Prostate gland (tissue), 2 donors: ENCODE results near the gene LMNTD1.

Source experiments
- POLR2A ChIP-seq: fragments of 450-650 bp; IDR thresholded peaks from one replicate; pipeline ENCODE4 v1.6.1; 2016; ENCODE audit warnings: antibody characterized with exemption, mild to moderate bottlenecking
- TF ChIP-seq, protein P1 (sequence below), 4 experiments: fragments of 200-600 bp in 2 of 4; fragments of 450-650 bp in 2 of 4; sonication (generic) in 2 of 4; IDR thresholded peaks; 1 replicate in 3 of 4; 2 replicates in 1 of 4; pipeline ENCODE4 v1.5.1; 2016 to 2019; ENCODE audit warnings: antibody characterized with exemption in 4 of 4, mild to moderate bottlenecking in 2 of 4, moderate library complexity in 2 of 4

DNA sequence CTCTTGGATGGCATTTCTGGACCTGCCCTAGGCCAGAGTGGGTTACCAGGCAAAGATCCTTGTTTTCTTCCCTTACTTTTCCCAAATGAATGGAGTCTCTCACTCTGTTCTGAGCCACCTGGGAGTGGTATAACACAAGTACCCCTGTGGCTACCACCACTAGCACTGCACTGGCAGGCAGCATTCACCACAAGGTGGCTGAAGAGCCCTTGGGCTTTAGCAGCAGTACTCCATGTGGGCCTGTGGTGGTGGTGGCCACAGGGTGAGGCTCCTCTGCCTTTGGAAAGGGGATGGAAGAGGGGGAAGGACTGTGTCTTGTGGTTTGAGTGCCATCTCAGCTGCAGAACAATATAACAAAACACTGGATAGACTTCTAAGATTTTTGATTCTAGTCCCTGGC lies 38.1 kb upstream of the LMNTD1 start:
- TF ChIP-seq, protein P1, sequence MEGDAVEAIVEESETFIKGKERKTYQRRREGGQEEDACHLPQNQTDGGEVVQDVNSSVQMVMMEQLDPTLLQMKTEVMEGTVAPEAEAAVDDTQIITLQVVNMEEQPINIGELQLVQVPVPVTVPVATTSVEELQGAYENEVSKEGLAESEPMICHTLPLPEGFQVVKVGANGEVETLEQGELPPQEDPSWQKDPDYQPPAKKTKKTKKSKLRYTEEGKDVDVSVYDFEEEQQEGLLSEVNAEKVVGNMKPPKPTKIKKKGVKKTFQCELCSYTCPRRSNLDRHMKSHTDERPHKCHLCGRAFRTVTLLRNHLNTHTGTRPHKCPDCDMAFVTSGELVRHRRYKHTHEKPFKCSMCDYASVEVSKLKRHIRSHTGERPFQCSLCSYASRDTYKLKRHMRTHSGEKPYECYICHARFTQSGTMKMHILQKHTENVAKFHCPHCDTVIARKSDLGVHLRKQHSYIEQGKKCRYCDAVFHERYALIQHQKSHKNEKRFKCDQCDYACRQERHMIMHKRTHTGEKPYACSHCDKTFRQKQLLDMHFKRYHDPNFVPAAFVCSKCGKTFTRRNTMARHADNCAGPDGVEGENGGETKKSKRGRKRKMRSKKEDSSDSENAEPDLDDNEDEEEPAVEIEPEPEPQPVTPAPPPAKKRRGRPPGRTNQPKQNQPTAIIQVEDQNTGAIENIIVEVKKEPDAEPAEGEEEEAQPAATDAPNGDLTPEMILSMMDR (IDR thresholded peaks at IDR 0.05): no peak
- no peak for TF ChIP-seq POLR2A
